ENCODE results near the gene KCNAB1.

KCNAB1 gene

GRCh38 chr3:156516961-156517360, 396.6 kb downstream of the KCNAB1 start:
- H3K4me1 ChIP-seq (ENCODE audit: insufficient read depth, low read length, poor library complexity, severe bottlenecking) = no peaks in the 10 kb centered on the region
- no peak overlapping the region for H3K4me3 ChIP-seq (ENCODE audit: low read length, poor library complexity, severe bottlenecking)
- H3K27me3 ChIP-seq (ENCODE audit: insufficient read depth, low read length, poor library complexity, severe bottlenecking) = peaks cover 43% of the 10 kb centered on the region
- no peak overlapping the region for H2AFZ ChIP-seq (ENCODE audit: low read length)
- no peaks in the 10 kb centered on the region for H3F3A ChIP-seq (ENCODE audit: low read depth)
- H4K20me1 ChIP-seq (ENCODE audit: insufficient read depth, low read length, poor library complexity, severe bottlenecking) = no peaks in the 10 kb centered on the region
- no peak overlapping the region for H3K4me2 ChIP-seq (ENCODE audit: low read depth, low read length, poor library complexity, severe bottlenecking)
- no peaks in the 10 kb centered on the region for H3K79me2 ChIP-seq (ENCODE audit: insufficient read depth, low read length)
- no peaks in the 10 kb centered on the region for H3K9me3 ChIP-seq (ENCODE audit: insufficient read depth, low read depth, low read length)
- H3K9me2 ChIP-seq (replicated peaks; ENCODE audit: low read depth, low read length) = no peaks in the 10 kb centered on the region
- no peak overlapping the region for H3K9ac ChIP-seq (ENCODE audit: low read depth, low read length, poor library complexity, severe bottlenecking)
- no peaks in the 10 kb centered on the region for H3K36me3 ChIP-seq (ENCODE audit: insufficient read depth, low read length)
- TF ChIP-seq CTCF (conservative IDR thresholded peaks at IDR 0.05; ENCODE audit: low read length) = no peak
- TF ChIP-seq EZH2phosphoT487 (IDR thresholded peaks at IDR 0.05; ENCODE audit: borderline replicate concordance) = no peak

GRCh38 chr3:156518726-156519125, 398.3 kb downstream of the KCNAB1 start:
- H3K79me2 ChIP-seq (ENCODE audit: insufficient read depth, low read length) = no peaks in the 10 kb centered on the region
- no peaks in the 10 kb centered on the region for H3F3A ChIP-seq (ENCODE audit: low read depth)
- no peaks in the 10 kb centered on the region for H3K9me2 ChIP-seq (replicated peaks; ENCODE audit: low read depth, low read length)
- no peak overlapping the region for H3K9ac ChIP-seq (ENCODE audit: low read depth, low read length, poor library complexity, severe bottlenecking)
- no peaks in the 10 kb centered on the region for H4K20me1 ChIP-seq (ENCODE audit: insufficient read depth, low read length, poor library complexity, severe bottlenecking)
- no peaks in the 10 kb centered on the region for H3K9me3 ChIP-seq (ENCODE audit: insufficient read depth, low read depth, low read length)
- H3K27me3 ChIP-seq (ENCODE audit: insufficient read depth, low read length, poor library complexity, severe bottlenecking) = peaks cover 60% of the 10 kb centered on the region
- no peak overlapping the region for H2AFZ ChIP-seq (ENCODE audit: low read length)
- TF ChIP-seq CTCF (conservative IDR thresholded peaks at IDR 0.05; ENCODE audit: low read length) = no peak
- TF ChIP-seq EZH2phosphoT487 (IDR thresholded peaks at IDR 0.05; ENCODE audit: borderline replicate concordance) = no peak
- no peak overlapping the region for H3K4me2 ChIP-seq (ENCODE audit: low read depth, low read length, poor library complexity, severe bottlenecking)
- H3K4me3 ChIP-seq (ENCODE audit: low read length, poor library complexity, severe bottlenecking) = no peak overlapping the region
- H3K36me3 ChIP-seq (ENCODE audit: insufficient read depth, low read length) = no peaks in the 10 kb centered on the region
- no peaks in the 10 kb centered on the region for H3K4me1 ChIP-seq (ENCODE audit: insufficient read depth, low read length, poor library complexity, severe bottlenecking)

GRCh38 chr3:156519758-156520162, 399.4 kb downstream of the KCNAB1 start:
- peaks cover 66% of the 10 kb centered on the region for H3K27me3 ChIP-seq (ENCODE audit: insufficient read depth, low read length, poor library complexity, severe bottlenecking)
- no peak overlapping the region for H3K9ac ChIP-seq (ENCODE audit: low read depth, low read length, poor library complexity, severe bottlenecking)
- H3K36me3 ChIP-seq (ENCODE audit: insufficient read depth, low read length) = no peaks in the 10 kb centered on the region
- no peaks in the 10 kb centered on the region for H3K9me2 ChIP-seq (replicated peaks; ENCODE audit: low read depth, low read length)
- H3F3A ChIP-seq (ENCODE audit: low read depth) = no peaks in the 10 kb centered on the region
- peaks cover under 1% of the 10 kb centered on the region for H3K4me1 ChIP-seq (ENCODE audit: insufficient read depth, low read length, poor library complexity, severe bottlenecking)
- TF ChIP-seq CTCF (conservative IDR thresholded peaks at IDR 0.05; ENCODE audit: low read length) (no peak), EZH2phosphoT487 (IDR thresholded peaks at IDR 0.05; ENCODE audit: borderline replicate concordance) (no peak)
- H3K4me2 ChIP-seq (ENCODE audit: low read depth, low read length, poor library complexity, severe bottlenecking) = no peak overlapping the region
- no peaks in the 10 kb centered on the region for H3K79me2 ChIP-seq (ENCODE audit: insufficient read depth, low read length)
- H3K9me3 ChIP-seq (ENCODE audit: insufficient read depth, low read depth, low read length) = no peaks in the 10 kb centered on the region
- H2AFZ ChIP-seq (ENCODE audit: low read length) = no peak overlapping the region
- H4K20me1 ChIP-seq (ENCODE audit: insufficient read depth, low read length, poor library complexity, severe bottlenecking) = no peaks in the 10 kb centered on the region
- H3K4me3 ChIP-seq (ENCODE audit: low read length, poor library complexity, severe bottlenecking) = no peak overlapping the region

Data from Loucy (cell line).